Hepatocyte (in vitro differentiated cells): Measurements from ENCODE around the gene PPFIBP2.

Source experiments
- EZH2phosphoT487 ChIP-seq: fragments of 200-600 bp; sonication (generic); IDR thresholded peaks from one replicate; pipeline ENCODE4 v1.6.1; 2018; ENCODE audit warnings: antibody characterized with exemption, mild to moderate bottlenecking, low read depth, moderate library complexity; ENCODE audit not compliant: unreplicated experiment, severe bottlenecking
- TF ChIP-seq, protein P1 (sequence below): fragments of 200-600 bp; sonication (generic); IDR thresholded peaks from 2 replicates; pipeline ENCODE4 v1.5.1; 2016; ENCODE audit warnings: antibody characterized with exemption, mild to moderate bottlenecking; ENCODE audit not compliant: poor library complexity

DNA sequence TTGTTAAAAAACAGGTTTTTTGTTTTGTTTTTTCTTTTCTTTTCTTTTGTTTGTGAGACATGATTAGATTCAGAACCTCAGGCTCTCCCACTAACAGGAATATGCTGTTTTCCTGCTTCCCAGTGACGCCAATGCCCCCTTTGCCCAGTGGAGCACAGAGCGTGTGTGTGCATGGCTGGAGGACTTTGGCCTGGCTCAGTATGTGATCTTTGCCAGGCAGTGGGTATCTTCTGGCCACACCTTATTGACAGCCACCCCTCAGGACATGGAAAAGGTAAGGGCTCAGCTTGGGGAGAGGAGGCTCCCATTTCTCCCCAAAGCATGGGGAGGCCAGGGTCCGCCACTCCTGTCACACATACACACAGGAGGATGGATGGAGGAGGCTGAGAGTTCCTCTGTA lies 134.5 kb downstream of the PPFIBP2 start:
- TF ChIP-seq, protein P1, sequence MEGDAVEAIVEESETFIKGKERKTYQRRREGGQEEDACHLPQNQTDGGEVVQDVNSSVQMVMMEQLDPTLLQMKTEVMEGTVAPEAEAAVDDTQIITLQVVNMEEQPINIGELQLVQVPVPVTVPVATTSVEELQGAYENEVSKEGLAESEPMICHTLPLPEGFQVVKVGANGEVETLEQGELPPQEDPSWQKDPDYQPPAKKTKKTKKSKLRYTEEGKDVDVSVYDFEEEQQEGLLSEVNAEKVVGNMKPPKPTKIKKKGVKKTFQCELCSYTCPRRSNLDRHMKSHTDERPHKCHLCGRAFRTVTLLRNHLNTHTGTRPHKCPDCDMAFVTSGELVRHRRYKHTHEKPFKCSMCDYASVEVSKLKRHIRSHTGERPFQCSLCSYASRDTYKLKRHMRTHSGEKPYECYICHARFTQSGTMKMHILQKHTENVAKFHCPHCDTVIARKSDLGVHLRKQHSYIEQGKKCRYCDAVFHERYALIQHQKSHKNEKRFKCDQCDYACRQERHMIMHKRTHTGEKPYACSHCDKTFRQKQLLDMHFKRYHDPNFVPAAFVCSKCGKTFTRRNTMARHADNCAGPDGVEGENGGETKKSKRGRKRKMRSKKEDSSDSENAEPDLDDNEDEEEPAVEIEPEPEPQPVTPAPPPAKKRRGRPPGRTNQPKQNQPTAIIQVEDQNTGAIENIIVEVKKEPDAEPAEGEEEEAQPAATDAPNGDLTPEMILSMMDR = no peak
- no peak for TF ChIP-seq EZH2phosphoT487
